Measurements from ENCODE around the gene CARS1.
A peak's percentile ranks its signal among the peaks of the same experiment; 100 is the strongest.
"Not testable (repeated sequence)": the region's sequence is repeated elsewhere in the genome, so short reads cannot be mapped to it uniquely, and the experiment has no call there.

The CARS1 gene

GRCh38 chr11:3069425-3069824 lies 12.2 kb upstream of the CARS1 start:
- no peak for DNase-seq
- in situ Hi-C loops (cut with MboI; ENCODE audit: low pct_unique_long_range_greater_than_20kb, low sequenced_read_pairs), result no loop called here

- DNase-seq; in situ Hi-C loops (cut with MboI; ENCODE audit: low pct_unique_long_range_greater_than_20kb, low sequenced_read_pairs): not testable (repeated sequence)
Measured at GRCh38 chr11:3066308-3066707, 9.1 kb upstream of the CARS1 start.

- DNase-seq; in situ Hi-C loops (cut with MboI; ENCODE audit: low pct_unique_long_range_greater_than_20kb, low sequenced_read_pairs): not testable (repeated sequence)
Measured at GRCh38 chr11:3064709-3065108, 7.5 kb upstream of the CARS1 start.

- in situ Hi-C loops (cut with MboI; ENCODE audit: low pct_unique_long_range_greater_than_20kb, low sequenced_read_pairs); DNase-seq: not testable (repeated sequence)
Measured at GRCh38 chr11:3063876-3064275, 6.7 kb upstream of the CARS1 start.

GRCh38 chr11:3063432-3063831 lies 6.2 kb upstream of the CARS1 start:
- in situ Hi-C loops (cut with MboI; ENCODE audit: low pct_unique_long_range_greater_than_20kb, low sequenced_read_pairs), result not testable (repeated sequence)

GRCh38 chr11:3060436-3061025 lies 3.3 kb upstream of the CARS1 start:
- DNase-seq, result no peak
- in situ Hi-C loops (cut with MboI; ENCODE audit: low pct_unique_long_range_greater_than_20kb, low sequenced_read_pairs), result no loop called here

More at GRCh38 chr11:3063432-3063831, 6.2 kb upstream of the CARS1 start:
- DNase-seq, result not testable (repeated sequence)

- in situ Hi-C loops (cut with MboI; ENCODE audit: low pct_unique_long_range_greater_than_20kb, low sequenced_read_pairs), result no loop called here
- no peak for DNase-seq
Measured at GRCh38 chr11:3058753-3059664, 1.8 kb upstream of the CARS1 start.

GRCh38 chr11:3056296-3057068 lies 741 bp downstream of the CARS1 start:
- no peak for DNase-seq
- in situ Hi-C loops (cut with MboI; ENCODE audit: low pct_unique_long_range_greater_than_20kb, low sequenced_read_pairs), result no loop called here

- in situ Hi-C loops (cut with MboI; ENCODE audit: low pct_unique_long_range_greater_than_20kb, low sequenced_read_pairs), result no loop called here
- DNase-seq, result no peak
Measured at GRCh38 chr11:3055891-3056290, 1.3 kb downstream of the CARS1 start.

- in situ Hi-C loops (cut with MboI; ENCODE audit: low pct_unique_long_range_greater_than_20kb, low sequenced_read_pairs), result no loop called here
- DNase-seq, result no peak
Measured at GRCh38 chr11:3052567-3052966, 4.7 kb downstream of the CARS1 start.

GRCh38 chr11:3052109-3052479 lies 5.1 kb downstream of the CARS1 start:
- in situ Hi-C loops (cut with MboI; ENCODE audit: low pct_unique_long_range_greater_than_20kb, low sequenced_read_pairs), result no loop called here
- DNase-seq, result no peak

- in situ Hi-C loops (cut with MboI; ENCODE audit: low pct_unique_long_range_greater_than_20kb, low sequenced_read_pairs), result no loop called here
- DNase-seq, result no peak
Measured at GRCh38 chr11:3051196-3052108, 5.8 kb downstream of the CARS1 start.

GRCh38 chr11:3050386-3051195 lies 6.6 kb downstream of the CARS1 start:
- no peak for DNase-seq
- in situ Hi-C loops (cut with MboI; ENCODE audit: low pct_unique_long_range_greater_than_20kb, low sequenced_read_pairs), result no loop called here

- in situ Hi-C loops (cut with MboI; ENCODE audit: low pct_unique_long_range_greater_than_20kb, low sequenced_read_pairs), result no loop called here
- DNase-seq, result peak; percentile 71
Measured at GRCh38 chr11:3049430-3050243, 7.6 kb downstream of the CARS1 start.

GRCh38 chr11:3047637-3048036 lies 9.6 kb downstream of the CARS1 start:
- no peak for DNase-seq
- in situ Hi-C loops (cut with MboI; ENCODE audit: low pct_unique_long_range_greater_than_20kb, low sequenced_read_pairs), result no loop called here

GRCh38 chr11:3046641-3047040 lies 10.6 kb downstream of the CARS1 start:
- DNase-seq, result no peak
- in situ Hi-C loops (cut with MboI; ENCODE audit: low pct_unique_long_range_greater_than_20kb, low sequenced_read_pairs), result no loop called here

- in situ Hi-C loops (cut with MboI; ENCODE audit: low pct_unique_long_range_greater_than_20kb, low sequenced_read_pairs), result no loop called here
- no peak for DNase-seq
Measured at GRCh38 chr11:3046190-3046589, 11.0 kb downstream of the CARS1 start.
